HG02678 (cell line): ENCODE data around the gene DNAH8.
"Not testable (repeated sequence)": the region's sequence is repeated elsewhere in the genome, so short reads cannot be mapped to it uniquely, and the experiment has no call there.

ENCODE experiments used
- ATAC-seq: cut with Tn5 transposase; IDR thresholded peaks from one replicate; pipeline ENCODE4 v1.9.1; 2021; ENCODE audit warnings: mild to moderate bottlenecking, moderate library complexity; ENCODE audit not compliant: unreplicated experiment

Gene DNAH8

GRCh38 chr6:38836585-38836984 is 121.5 kb downstream of the DNAH8 start:
- no peak for ATAC-seq

DNA sequence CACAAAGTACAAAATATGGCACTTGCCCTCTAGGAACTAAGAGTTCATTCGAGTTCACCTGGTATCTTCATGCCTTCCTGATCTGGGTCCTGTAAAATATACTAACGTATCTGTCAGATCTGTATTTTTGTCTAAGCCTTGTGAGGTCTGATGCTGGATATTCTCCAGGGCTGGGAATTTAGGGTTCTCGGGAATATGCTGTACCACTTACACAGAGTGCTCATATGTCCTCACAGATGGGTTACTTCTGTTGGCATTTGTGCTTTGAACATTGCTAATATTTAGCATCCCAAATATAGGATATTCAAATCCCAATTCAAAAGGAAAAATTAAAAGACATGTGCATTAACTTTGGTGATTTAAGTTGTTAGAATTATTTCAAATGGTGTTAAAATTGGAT is 122.0 kb downstream of the DNAH8 start:
- no peak for ATAC-seq

GRCh38 chr6:38843798-38844197 is 128.7 kb downstream of the DNAH8 start:
- ATAC-seq, result no peak

GRCh38 chr6:38845931-38846330 is 130.8 kb downstream of the DNAH8 start:
- ATAC-seq, result no peak

- ATAC-seq, result no peak
These were observed 131.2 kb downstream of the DNAH8 start for GRCh38 chr6:38846361-38846760.

DNA sequence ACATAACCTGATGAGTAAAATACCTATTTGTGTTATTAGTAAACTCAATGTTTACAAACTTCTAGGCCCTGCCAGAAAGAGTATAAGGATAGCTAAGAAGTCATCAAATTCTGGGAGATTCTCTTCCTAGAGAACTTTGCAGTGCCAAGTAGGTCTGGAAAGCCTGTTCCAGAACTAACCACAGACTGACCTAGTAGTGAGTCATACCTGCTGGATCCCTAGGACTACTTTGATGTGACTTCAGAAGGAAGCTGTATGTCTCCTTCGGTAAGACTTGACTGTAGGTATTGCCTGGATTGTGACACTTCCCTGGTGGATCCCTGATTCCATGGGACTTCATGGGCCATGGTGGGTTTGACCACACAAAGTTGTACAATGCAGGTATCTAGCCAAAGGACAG is 131.7 kb downstream of the DNAH8 start:
- ATAC-seq, result no peak

GRCh38 chr6:38847497-38847896 is 132.4 kb downstream of the DNAH8 start:
- no peak for ATAC-seq

- ATAC-seq, result no peak
These were observed 133.6 kb downstream of the DNAH8 start for GRCh38 chr6:38848760-38849159.

- no peak for ATAC-seq
These were observed 137.1 kb downstream of the DNAH8 start for GRCh38 chr6:38852215-38852614.

- ATAC-seq, result no peak
These were observed 138.1 kb downstream of the DNAH8 start for GRCh38 chr6:38853236-38853635.

GRCh38 chr6:38856492-38856891 is 141.4 kb downstream of the DNAH8 start:
- ATAC-seq, result no peak

- ATAC-seq, result no peak
These were observed 142.7 kb downstream of the DNAH8 start for GRCh38 chr6:38857815-38858214.

DNA sequence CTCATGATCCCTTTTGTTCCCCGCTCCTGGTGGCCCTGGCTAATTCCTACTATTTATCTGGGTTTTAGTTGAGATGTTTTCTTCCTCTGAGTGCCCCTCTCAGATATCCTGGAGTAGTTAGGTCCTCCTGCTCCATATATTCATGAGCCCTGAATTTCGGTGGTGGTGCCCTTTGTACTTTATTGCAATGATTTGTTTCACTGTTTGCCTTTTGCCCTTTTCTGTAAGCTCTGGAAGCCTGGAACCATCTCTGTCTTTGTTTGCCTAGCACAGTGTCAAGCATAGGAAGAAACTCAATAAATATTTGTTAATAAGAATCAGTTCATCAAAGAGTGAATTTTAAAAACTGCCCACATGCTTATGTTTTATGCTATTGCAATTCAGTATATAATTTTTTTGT is 144.9 kb downstream of the DNAH8 start:
- no peak for ATAC-seq

GRCh38 chr6:38861926-38862401 is 146.9 kb downstream of the DNAH8 start:
- no peak for ATAC-seq

GRCh38 chr6:38865521-38866174 is 150.5 kb downstream of the DNAH8 start:
- no peak for ATAC-seq

DNA sequence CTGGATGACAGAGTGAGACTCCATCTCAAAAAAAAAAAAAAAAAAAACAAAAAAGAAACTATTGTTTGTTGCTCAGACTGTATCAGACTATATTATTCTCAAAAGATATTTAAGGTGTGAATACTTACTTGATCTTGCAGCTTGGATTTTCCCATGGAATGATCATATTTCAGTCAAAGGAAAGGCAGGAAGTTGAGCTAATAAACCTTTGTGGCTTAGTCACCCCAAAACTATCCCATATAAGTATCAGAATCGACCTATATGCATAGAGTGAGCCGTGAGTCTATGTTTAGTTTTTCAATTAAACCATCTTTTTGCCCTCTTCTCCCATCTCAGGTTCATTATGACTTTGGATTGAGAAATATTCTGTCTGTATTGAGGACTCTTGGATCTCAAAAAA is 152.6 kb downstream of the DNAH8 start:
- no peak for ATAC-seq

- ATAC-seq, result no peak
These were observed 156.8 kb downstream of the DNAH8 start for GRCh38 chr6:38871741-38872568.

GRCh38 chr6:38873001-38873400 is 157.9 kb downstream of the DNAH8 start:
- no peak for ATAC-seq

DNA sequence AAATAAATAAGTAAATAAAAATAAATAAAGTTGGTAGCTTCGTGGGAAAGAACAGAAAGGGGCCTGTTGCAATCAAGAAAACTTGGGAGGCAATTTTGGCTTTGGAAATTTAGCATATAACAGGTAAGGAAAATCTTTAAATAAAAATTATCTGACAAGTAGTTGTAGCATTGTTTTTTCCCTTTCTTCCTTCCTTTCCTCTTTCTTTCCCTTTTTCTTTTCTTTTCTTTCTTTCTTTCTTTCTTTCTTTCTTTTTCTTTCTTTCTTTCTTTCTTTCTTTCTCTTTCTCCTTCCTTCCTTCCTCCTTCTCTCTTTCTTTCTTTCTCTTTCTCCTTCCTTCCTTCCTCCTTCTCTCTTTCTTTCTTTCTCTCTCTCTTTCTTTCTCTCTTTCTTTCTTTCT is 158.7 kb downstream of the DNAH8 start:
- not testable (repeated sequence) for ATAC-seq

GRCh38 chr6:38876475-38876874 is 161.4 kb downstream of the DNAH8 start:
- no peak for ATAC-seq

DNA sequence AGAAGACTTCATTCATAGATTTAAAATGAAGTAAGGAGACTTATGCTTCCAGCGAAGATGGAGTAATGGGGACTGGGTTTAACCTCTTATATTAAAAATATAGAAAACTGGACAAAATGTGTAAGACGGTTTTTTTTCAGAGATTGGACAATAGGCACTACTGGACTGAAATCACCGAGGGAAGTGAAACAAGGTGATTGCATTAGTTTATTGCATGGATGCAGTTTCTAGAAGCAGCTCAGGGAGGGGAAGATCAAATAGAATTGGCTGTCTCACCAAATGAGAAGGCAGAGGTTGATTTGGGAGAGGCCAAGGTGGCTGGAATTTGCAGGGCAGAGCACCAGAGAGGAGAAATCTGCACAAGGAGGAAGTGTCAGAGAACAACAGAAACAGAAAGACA is 162.6 kb downstream of the DNAH8 start:
- ATAC-seq, result no peak

GRCh38 chr6:38882157-38882556 is 167.0 kb downstream of the DNAH8 start:
- ATAC-seq, result no peak
